BE2C (cell line): ENCODE measurements around the gene LACRT.
"Not testable (repeated sequence)": the region's sequence is repeated elsewhere in the genome, so short reads cannot be mapped to it uniquely, and the experiment has no call there.

Experiments used
- DNase-seq: peaks from one replicate; pipeline ENCODE4 v3.0.0-alpha.2; 2020
- H3K27me3 ChIP-seq: fragments of 250-450 bp; sonication (Bioruptor Pico); 2 replicates; pipeline ENCODE4 v1.5.1; 2020; ENCODE audit warnings: mild to moderate bottlenecking
- H3K36me3 ChIP-seq: fragments of 250-450 bp; sonication (Bioruptor Pico); 2 replicates; pipeline ENCODE4 v1.5.1; 2020; ENCODE audit warnings: mild to moderate bottlenecking
- H3K4me1 ChIP-seq: fragments of 250-450 bp; sonication (Bioruptor Pico); 2 replicates; pipeline ENCODE4 v1.5.1; 2020
- H3K4me3 ChIP-seq: 2 replicates; pipeline ENCODE4 v1.5.1; 2011; ENCODE audit warnings: low read depth, low read length
- H3K9me3 ChIP-seq: fragments of 250-450 bp; sonication (Bioruptor Pico); 2 replicates; pipeline ENCODE4 v1.5.1; 2020
- CTCF ChIP-seq: IDR thresholded peaks from 2 replicates; pipeline ENCODE4 v1.5.1; 2012; ENCODE audit warnings: mild to moderate bottlenecking, low read depth, low read length

LACRT gene

DNA sequence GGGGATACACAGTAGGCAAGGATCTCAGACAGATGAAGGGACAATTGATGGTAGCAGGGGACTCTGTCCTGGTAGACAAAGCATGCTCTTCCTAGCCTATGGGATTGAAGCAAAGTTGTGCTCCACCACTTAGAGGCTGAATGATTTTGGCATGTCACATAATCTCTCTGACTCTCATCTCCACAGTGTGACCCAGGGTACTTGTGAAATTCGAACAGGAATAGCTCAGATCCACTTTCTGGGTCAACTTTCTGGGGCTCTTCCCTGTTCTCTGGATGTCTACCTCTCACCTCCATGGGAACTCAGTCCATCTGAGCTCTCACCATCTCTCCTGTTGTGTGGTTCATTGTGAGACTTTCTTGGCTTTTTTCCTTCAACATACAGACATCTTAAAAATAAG, 15.1 kb upstream of the LACRT start:
- no peak for TF ChIP-seq CTCF
- Histone ChIP-seq H3K4me3 (no peak overlapping the region), H3K36me3 (no peaks in the 10 kb centered on the region), H3K9me3 (no peaks in the 10 kb centered on the region), H3K4me1 (no peaks in the 10 kb centered on the region), H3K27me3 (peaks cover 7% of the 10 kb centered on the region; the same call in 1 of the 2 replicates)
- DNase-seq, result no peak

DNA sequence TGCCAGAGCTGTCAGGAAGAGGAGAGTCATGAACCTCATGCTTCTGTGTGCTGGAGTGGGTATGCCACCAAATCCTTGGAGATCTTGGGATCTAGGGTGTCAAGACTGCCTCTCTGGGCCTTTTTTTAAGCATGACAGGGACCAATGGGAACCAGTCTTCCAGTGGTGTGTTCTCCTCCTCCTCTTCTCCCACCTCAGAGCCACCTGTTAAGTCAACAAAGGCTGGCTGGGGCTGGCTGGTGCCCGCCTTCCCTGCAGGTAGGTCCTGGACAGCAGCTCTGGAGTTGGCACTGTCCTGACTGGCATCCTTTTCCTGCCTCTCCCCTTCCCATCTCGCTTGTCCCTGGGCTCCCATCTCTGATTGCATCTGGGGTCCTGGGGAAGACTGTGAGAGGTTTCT, 13.6 kb upstream of the LACRT start, which contains the start of gene DCD:
Gene DCD, minus strand, starts transcription at position 101 of the 400 bp plus-strand sequence. Its CDS starts 62 bp downstream, at position 39.
- H3K36me3 ChIP-seq, result no peaks in the 10 kb centered on the region
- no peaks in the 10 kb centered on the region for H3K9me3 ChIP-seq
- no peaks in the 10 kb centered on the region for H3K4me1 ChIP-seq
- no peak for DNase-seq
- H3K4me3 ChIP-seq, result no peak within 1 kb of the TSS
- peaks cover 7% of the 10 kb centered on the region; the same call in 1 of the 2 replicates for H3K27me3 ChIP-seq
- TF ChIP-seq CTCF, result no peak

DNA sequence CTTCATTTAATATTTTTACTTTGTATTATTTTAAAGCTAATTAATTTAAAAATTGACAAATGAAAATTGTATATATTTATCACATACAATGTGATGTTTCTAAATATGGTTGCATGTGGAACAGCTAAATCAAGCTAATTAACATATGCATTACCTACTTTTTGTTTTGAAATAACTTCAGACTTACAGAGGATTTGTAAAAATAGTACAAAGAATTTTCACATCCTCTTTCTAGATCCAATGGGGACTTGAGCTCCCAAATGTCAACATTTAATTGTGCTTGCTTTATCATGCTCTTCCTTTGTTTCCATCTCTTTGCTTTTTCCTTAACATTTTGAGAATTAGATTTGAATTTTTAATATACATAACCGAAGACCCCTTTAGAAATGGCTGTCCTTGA, 6.9 kb upstream of the LACRT start:
- no peak for TF ChIP-seq CTCF
- Histone ChIP-seq H3K9me3 (no peaks in the 10 kb centered on the region), H3K4me1 (no peaks in the 10 kb centered on the region), H3K27me3 (peaks cover 11% of the 10 kb centered on the region; the same call in 1 of the 2 replicates), H3K36me3 (no peaks in the 10 kb centered on the region), H3K4me3 (no peak overlapping the region)
- no peak for DNase-seq

- no peak for DNase-seq
- Histone ChIP-seq H3K4me1 (no peaks in the 10 kb centered on the region), H3K27me3 (peaks cover 11% of the 10 kb centered on the region; the same call in 1 of the 2 replicates), H3K4me3 (no peak overlapping the region), H3K9me3 (no peaks in the 10 kb centered on the region), H3K36me3 (no peaks in the 10 kb centered on the region)
- no peak for TF ChIP-seq CTCF
These were observed 6.4 kb upstream of the LACRT start for GRCh38 chr12:54641089-54641488.

DNA sequence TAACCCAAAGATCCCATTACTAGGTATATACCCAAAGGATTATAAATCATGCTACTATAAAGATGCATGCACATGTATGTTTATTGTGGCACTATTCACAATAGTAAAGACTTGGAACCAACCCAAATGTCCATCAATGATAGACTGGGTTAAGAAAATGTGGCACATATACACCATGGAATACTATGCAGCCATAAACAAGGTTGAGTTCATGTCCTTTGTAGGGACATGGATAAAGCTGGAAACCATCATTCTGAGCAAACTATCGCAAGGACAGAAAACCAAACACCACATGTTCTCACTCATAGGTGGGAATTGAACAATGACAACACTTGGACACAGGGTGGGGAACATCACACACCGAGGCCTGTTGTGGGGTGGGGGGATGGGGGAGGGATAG, 4.4 kb upstream of the LACRT start:
- H3K27me3 ChIP-seq, H3K4me3 ChIP-seq, H3K9me3 ChIP-seq, H3K36me3 ChIP-seq, DNase-seq, H3K4me1 ChIP-seq: not testable (repeated sequence)

GRCh38 chr12:54631988-54632728, 2.5 kb downstream of the LACRT start:
- TF ChIP-seq CTCF, result peak; percentile 10; the same call in 1 of the 2 replicates
- Histone ChIP-seq H3K9me3 (no peaks in the 10 kb centered on the region), H3K4me1 (no peaks in the 10 kb centered on the region), H3K36me3 (no peaks in the 10 kb centered on the region), H3K27me3 (peaks cover 3% of the 10 kb centered on the region; the same call in 1 of the 2 replicates), H3K4me3 (no peak overlapping the region)
- DNase-seq, result no peak
